Inflammatory macrophage treated with lipopolysaccharide for 4 hours (primary cell): ENCODE results near the gene SLC66A1.

Source experiments
- DNase-seq: peaks from one replicate; pipeline ENCODE4 v3.0.0-alpha.2; 2020

Gene SLC66A1

GRCh38 chr1:19306941-19307340 is 5.2 kb upstream of the SLC66A1 start:
- no peak for DNase-seq

GRCh38 chr1:19307794-19308508 is 4.2 kb upstream of the SLC66A1 start:
- no peak for DNase-seq

- no peak for DNase-seq
Measured at GRCh38 chr1:19308509-19308907, 3.6 kb upstream of the SLC66A1 start.

- DNase-seq, result no peak
Measured at GRCh38 chr1:19309123-19309813, 2.9 kb upstream of the SLC66A1 start.

GRCh38 chr1:19310061-19310460 is 2.1 kb upstream of the SLC66A1 start:
- DNase-seq, result no peak

GRCh38 chr1:19310720-19311502 is 1.2 kb upstream of the SLC66A1 start:
- no peak for DNase-seq

GRCh38 chr1:19311503-19311930 is 609 bp upstream of the SLC66A1 start:
- no peak for DNase-seq

GRCh38 chr1:19312782-19313635 is 883 bp downstream of the SLC66A1 start:
- DNase-seq, result no peak

GRCh38 chr1:19313636-19313959 is 1.5 kb downstream of the SLC66A1 start:
- no peak for DNase-seq

GRCh38 chr1:19313961-19314882 is 2.1 kb downstream of the SLC66A1 start:
- no peak for DNase-seq

- DNase-seq, result peak; percentile 52
Measured at GRCh38 chr1:19315378-19316198, 3.5 kb downstream of the SLC66A1 start.

- no peak for DNase-seq
Measured at GRCh38 chr1:19317126-19317910, 5.2 kb downstream of the SLC66A1 start.

- DNase-seq, result no peak
Measured at GRCh38 chr1:19319196-19319595, 7.1 kb downstream of the SLC66A1 start.

GRCh38 chr1:19321071-19321470 is 8.9 kb downstream of the SLC66A1 start:
- no peak for DNase-seq

- DNase-seq, result no peak
Measured at GRCh38 chr1:19322481-19322880, 10.4 kb downstream of the SLC66A1 start.

- DNase-seq, result no peak
Measured at GRCh38 chr1:19323987-19324664, 12.0 kb downstream of the SLC66A1 start.

- no peak for DNase-seq
Measured at GRCh38 chr1:19324665-19324990, 12.5 kb downstream of the SLC66A1 start.

- DNase-seq, result no peak
Measured at GRCh38 chr1:19325368-19325957, 13.3 kb downstream of the SLC66A1 start.
